H1 (cell line): Measurements from ENCODE around the gene CHD9. TPM values are rescaled to one million over a fixed set of nuclear protein-coding genes. Genes with fewer than 3 reads are reported as not detected.

ENCODE experiments used
- BCL11A ChIP-seq, 2 experiments: IDR thresholded peaks; one replicate each; pipeline ENCODE4 v1.6.1; 2011; ENCODE audit warnings: low read depth in 2 of 2, low read length in 2 of 2, mild to moderate bottlenecking in 2 of 2
- CHD2 ChIP-seq: IDR thresholded peaks from 2 replicates; pipeline ENCODE4 v1.6.1; 2012; ENCODE audit warnings: low read length, improper control_type of control experiment
- E2F6 ChIP-seq: IDR thresholded peaks from 2 replicates; pipeline ENCODE4 v1.6.1; 2012; ENCODE audit warnings: inconsistent platforms
- KDM1A ChIP-seq: fragments of 200-600, 300-600 bp; sonication (generic); IDR thresholded peaks from 2 replicates; pipeline ENCODE4 v1.7.1; 2016; ENCODE audit warnings: mild to moderate bottlenecking, low read length, borderline replicate concordance
- KDM4A ChIP-seq: IDR thresholded peaks from one replicate; pipeline ENCODE4 v1.7.1; 2012; ENCODE audit warnings: low read depth, mild to moderate bottlenecking, moderate library complexity, low read length, inconsistent platforms; ENCODE audit not compliant: severe bottlenecking
- POU5F1 ChIP-seq: IDR thresholded peaks from 2 replicates; pipeline ENCODE4 v1.6.1; 2011; ENCODE audit warnings: low read depth, mild to moderate bottlenecking, low read length, moderate library complexity
- RAD21 ChIP-seq, 2 experiments: IDR thresholded peaks in 1 of 2; conservative IDR thresholded peaks in 1 of 2; 2 replicates each; pipeline ENCODE4 v1.6.1; 2011; ENCODE audit warnings: low read depth in 2 of 2, low read length in 2 of 2, improper control_type of control experiment in 1 of 2, inconsistent platforms in 1 of 2, mild to moderate bottlenecking in 1 of 2, moderate library complexity in 1 of 2
- RNF2 ChIP-seq: fragments of 200-900, 300-1000 bp; sonication (generic); IDR thresholded peaks from 2 replicates; pipeline ENCODE4 v1.7.1; 2016; ENCODE audit warnings: borderline replicate concordance, low read depth, mild to moderate bottlenecking, antibody characterized with exemption, low read length; ENCODE audit not compliant: poor library complexity, severe bottlenecking; ENCODE audit errors: missing control alignments
- SIRT6 ChIP-seq: IDR thresholded peaks from one replicate; pipeline ENCODE4 v1.7.1; 2012; ENCODE audit warnings: low read length, inconsistent platforms
- polyA plus RNA-seq, 7 experiments: library from polyadenylated mRNA; depleted of rRNA in 3 of 7; stranded (reverse) in 5 of 7; unstranded in 2 of 7; fragments of >200 nt in 5 of 7; fragments of 200-250 nt in 2 of 7; gene quantifications; 1 replicate in 5 of 7; 2 replicates in 1 of 7; 4 replicates in 1 of 7; pipeline versions ENCODE4 v1.2.1 to v1.2.3, GENCODE V29; 2011 to 2013; ENCODE audit warnings: missing spikeins in 2 of 7, mixed read lengths in 2 of 7
- total RNA-seq: library from RNA; stranded (reverse); fragmentation: NEBNext Ultra II Directional; extraction: Animal tissue kit (Norgen Biotek cat#: 25700); gene quantifications from 2 replicates; pipeline ENCODE4 v1.2.1, GENCODE V29; 2021

CHD9 gene
- total and polyA plus RNA-seq, 2 of the 8 experiments (the other 6 are each of a cell fraction or from before 2014, with no cell fraction given) = 9.9 to 32.4 TPM

DNA sequence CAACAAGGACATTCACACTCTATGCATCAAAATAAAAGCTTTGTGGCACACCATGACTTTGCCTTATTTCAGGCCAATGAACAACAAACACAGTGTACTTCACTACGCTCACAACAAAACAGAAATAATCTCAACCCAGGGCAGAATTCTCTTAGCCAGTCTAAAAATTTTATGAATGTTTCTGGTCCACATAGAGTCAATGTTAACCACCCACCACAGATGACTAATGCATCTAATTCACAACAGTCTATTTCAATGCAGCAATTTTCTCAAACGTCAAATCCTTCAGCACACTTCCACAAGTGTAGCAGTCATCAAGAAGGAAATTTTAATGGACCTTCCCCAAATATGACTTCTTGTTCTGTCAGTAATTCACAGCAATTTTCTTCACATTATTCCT is 101.7 kb downstream of the CHD9 start (continued):
- no peak for TF ChIP-seq RNF2
- TF ChIP-seq POU5F1 = no peak
- no peak for TF ChIP-seq CHD2
- TF ChIP-seq E2F6 = no peak
- no peak for TF ChIP-seq BCL11A (IDR thresholded peaks at IDR 0.05; ENCODE audit: low read depth in 2 of 2, low read length in 2 of 2)
- TF ChIP-seq KDM1A = no peak
- TF ChIP-seq SIRT6 = no peak
- no peak for TF ChIP-seq KDM4A
- no peak for TF ChIP-seq RAD21 (IDR thresholded peaks at IDR 0.05 in 1 of 2, conservative IDR thresholded peaks at IDR 0.05 in 1 of 2; ENCODE audit: low read depth in 2 of 2, low read length in 2 of 2)
